Kidney (tissue), 14 donors: ENCODE data around the gene S100A14. TPM values are rescaled to one million over a fixed set of nuclear protein-coding genes. Genes with fewer than 3 reads are reported as not detected.
"Not testable (repeated sequence)": the region's sequence is repeated elsewhere in the genome, so short reads cannot be mapped to it uniquely, and the experiment has no call there.

Source experiments
- DNase-seq, 5 donors: peaks; one replicate each; pipeline ENCODE4 v3.0.0-alpha.2; 2013 to 2020
- FAIRE-seq: peaks from 2 replicates; lab custom pipeline; 2012; peaks lifted over from hg19 to GRCh38; lab: Jason Lieb, UNC
- H3K27ac ChIP-seq, 2 donors: one replicate each; pipeline ENCODE4 v1.7.0; 2013; ENCODE audit warnings: low read depth in 2 of 2, low read length in 2 of 2, inconsistent platforms in 1 of 2
- H3K27me3 ChIP-seq: one replicate; pipeline ENCODE4 v1.7.1; 2013; ENCODE audit warnings: low read length, inconsistent platforms; ENCODE audit not compliant: control insufficient read depth, insufficient read depth
- H3K36me3 ChIP-seq, 3 donors: one replicate each; pipeline versions ENCODE4 v1.7.0 to v1.7.1; 2013; ENCODE audit warnings: low read length in 3 of 3, control low read depth in 1 of 3, inconsistent platforms in 1 of 3; ENCODE audit not compliant: insufficient read depth in 3 of 3, control insufficient read depth in 2 of 3
- H3K4me1 ChIP-seq, 3 donors: one replicate each; pipeline versions ENCODE4 v1.7.0 to v1.7.1; 2013; ENCODE audit warnings: low read length in 3 of 3, inconsistent platforms in 1 of 3, low read depth in 1 of 3; ENCODE audit not compliant: control insufficient read depth in 2 of 3, insufficient read depth in 2 of 3
- H3K4me3 ChIP-seq, 3 donors: one replicate each; pipeline versions ENCODE4 v1.7.0 to v1.8.1; 2013; ENCODE audit warnings: low read length in 3 of 3, control low read depth in 1 of 3, inconsistent platforms in 1 of 3
- H3K9ac ChIP-seq, 3 donors: one replicate each; pipeline versions ENCODE4 v1.7.0 to v1.7.1; 2013; ENCODE audit warnings: low read length in 3 of 3, control low read depth in 1 of 3, inconsistent platforms in 1 of 3
- H3K9me3 ChIP-seq, 3 donors: one replicate each; pipeline versions ENCODE4 v1.7.0 to v1.7.1; 2013; ENCODE audit warnings: low read length in 3 of 3, control low read depth in 1 of 3, inconsistent platforms in 1 of 3; ENCODE audit not compliant: control insufficient read depth in 2 of 3, insufficient read depth in 1 of 3
- intact Hi-C: fragments of 100-400 bp; cut with DNase I; formaldehyde crosslinking; loops from one replicate; pipeline ENCODE4 v1.11.1; 2022
- polyA plus RNA-seq: library from polyadenylated mRNA; stranded (reverse); fragments of 350-450 nt; fragmentation: Illumina TruSeq; extraction: RNeasy Lipid Tissue Mini Kit (QIAGEN cat#74804); gene quantifications from one replicate; pipeline ENCODE4 v1.2.3, GENCODE V29; 2014; ENCODE audit warnings: low read depth, low replicate concordance; ENCODE audit not compliant: insufficient read depth
- total RNA-seq: library from RNA; stranded (reverse); fragmentation: NEBNext Ultra II Directional; extraction: Animal tissue kit (Norgen Biotek cat#: 25700); gene quantifications from one replicate; pipeline ENCODE4 v1.2.1, GENCODE V29; 2021
- TF ChIP-seq, protein P1 (sequence below): IDR thresholded peaks from 3 replicates; pipeline ENCODE4 v1.5.1; 2012; ENCODE audit warnings: mild to moderate bottlenecking, moderate library complexity, borderline replicate concordance; ENCODE audit not compliant: insufficient read depth; ENCODE audit errors: extremely low read depth
- donor health status: control.
- donor health status: control.
- donor health status: control.
- donor health status: control.
- donor health status: control.
- donor health status: DM: yes; HTN: yes; CAD: no.
- donor health status: Normal renal cell carcinoma (clear cell type).

S100A14 gene
- total and polyA plus RNA-seq, 2 donors from 2014 or later: 35.6 to 75.9 TPM

DNA sequence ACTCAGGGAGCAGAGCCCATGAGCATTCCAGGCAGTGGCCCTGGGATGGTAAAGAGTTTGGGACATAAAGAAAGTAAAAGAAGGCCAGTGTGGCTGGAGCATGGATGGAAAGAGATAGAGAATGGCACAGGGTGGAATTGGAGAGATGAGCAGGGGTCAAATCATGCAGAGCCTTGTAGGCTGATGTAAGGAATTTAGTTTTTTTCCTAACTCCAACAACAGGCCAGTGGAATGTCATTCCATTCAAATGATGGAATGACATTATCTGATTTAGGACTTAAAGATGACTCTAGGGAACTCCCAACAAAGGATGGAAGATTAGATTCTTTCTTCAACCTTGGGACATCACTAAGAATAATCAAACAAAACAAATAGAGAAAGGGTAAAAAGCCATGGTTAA, 37.6 kb downstream of the S100A14 start:
- TF ChIP-seq, protein P1, sequence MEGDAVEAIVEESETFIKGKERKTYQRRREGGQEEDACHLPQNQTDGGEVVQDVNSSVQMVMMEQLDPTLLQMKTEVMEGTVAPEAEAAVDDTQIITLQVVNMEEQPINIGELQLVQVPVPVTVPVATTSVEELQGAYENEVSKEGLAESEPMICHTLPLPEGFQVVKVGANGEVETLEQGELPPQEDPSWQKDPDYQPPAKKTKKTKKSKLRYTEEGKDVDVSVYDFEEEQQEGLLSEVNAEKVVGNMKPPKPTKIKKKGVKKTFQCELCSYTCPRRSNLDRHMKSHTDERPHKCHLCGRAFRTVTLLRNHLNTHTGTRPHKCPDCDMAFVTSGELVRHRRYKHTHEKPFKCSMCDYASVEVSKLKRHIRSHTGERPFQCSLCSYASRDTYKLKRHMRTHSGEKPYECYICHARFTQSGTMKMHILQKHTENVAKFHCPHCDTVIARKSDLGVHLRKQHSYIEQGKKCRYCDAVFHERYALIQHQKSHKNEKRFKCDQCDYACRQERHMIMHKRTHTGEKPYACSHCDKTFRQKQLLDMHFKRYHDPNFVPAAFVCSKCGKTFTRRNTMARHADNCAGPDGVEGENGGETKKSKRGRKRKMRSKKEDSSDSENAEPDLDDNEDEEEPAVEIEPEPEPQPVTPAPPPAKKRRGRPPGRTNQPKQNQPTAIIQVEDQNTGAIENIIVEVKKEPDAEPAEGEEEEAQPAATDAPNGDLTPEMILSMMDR: no peak
- no peak for DNase-seq
- intact Hi-C loops: no loop called here
- no peaks in the 10 kb centered on the region for H3K9me3 ChIP-seq
- H3K4me1 ChIP-seq: no peaks in the 10 kb centered on the region
- no peaks in the 10 kb centered on the region for H3K36me3 ChIP-seq
- FAIRE-seq: no peak
- no peaks in the 10 kb centered on the region for H3K27me3 ChIP-seq
- no peak overlapping the region for H3K4me3 ChIP-seq
- no peak overlapping the region for H3K9ac ChIP-seq
- no peak overlapping the region for H3K27ac ChIP-seq

- H3K36me3 ChIP-seq: no peaks in the 10 kb centered on the region
- H3K9me3 ChIP-seq: no peaks in the 10 kb centered on the region
- DNase-seq (peak in 1 of 5 donors; percentile 75), FAIRE-seq (no peak)
- H3K9ac ChIP-seq: no peak overlapping the region
- TF ChIP-seq, protein P1: no peak
- no peaks in the 10 kb centered on the region for H3K4me1 ChIP-seq
- H3K27me3 ChIP-seq: no peaks in the 10 kb centered on the region
- H3K4me3 ChIP-seq: no peak overlapping the region
- intact Hi-C loops: no loop called here
- H3K27ac ChIP-seq: no peak overlapping the region
Observed at GRCh38 chr1:153577624-153578051, 38.5 kb downstream of the S100A14 start.

- no peaks in the 10 kb centered on the region for H3K4me1 ChIP-seq
- H3K36me3 ChIP-seq: no peaks in the 10 kb centered on the region
- H3K4me3 ChIP-seq: no peak overlapping the region
- TF ChIP-seq, protein P1: no peak
- no peak overlapping the region for H3K27ac ChIP-seq
- DNase-seq: peak in 1 of 5 donors; percentile 3
- no peaks in the 10 kb centered on the region for H3K27me3 ChIP-seq
- H3K9me3 ChIP-seq: no peaks in the 10 kb centered on the region
- no peak overlapping the region for H3K9ac ChIP-seq
- intact Hi-C loops: no loop called here
- no peak for FAIRE-seq
Observed at GRCh38 chr1:153577138-153577537, 39.0 kb downstream of the S100A14 start.

DNA sequence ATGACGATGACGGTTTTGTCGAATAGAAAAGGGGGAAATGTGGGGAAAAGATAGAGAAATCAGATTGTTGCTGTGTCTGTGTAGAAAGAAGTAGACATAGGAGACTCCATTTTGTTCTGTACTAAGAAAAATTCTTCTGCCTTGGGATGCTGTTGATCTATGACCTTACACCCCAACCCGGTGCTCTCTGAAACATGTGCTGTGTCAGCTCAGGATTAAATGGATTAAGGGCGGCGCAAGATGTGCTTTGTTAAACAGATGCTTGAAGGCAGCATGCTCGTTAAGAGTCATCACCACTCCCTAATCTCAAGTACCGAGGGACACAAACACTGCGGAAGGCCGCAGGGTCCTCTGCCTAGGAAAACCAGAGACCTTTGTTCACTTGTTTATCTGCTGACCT, 40.6 kb downstream of the S100A14 start:
- H3K4me3 ChIP-seq, H3K27ac ChIP-seq, H3K4me1 ChIP-seq, DNase-seq, H3K9ac ChIP-seq, H3K9me3 ChIP-seq, FAIRE-seq, intact Hi-C loops, H3K27me3 ChIP-seq, H3K36me3 ChIP-seq: not testable (repeated sequence)

- FAIRE-seq, H3K4me3 ChIP-seq, H3K27ac ChIP-seq, H3K9ac ChIP-seq, H3K4me1 ChIP-seq, intact Hi-C loops, H3K27me3 ChIP-seq, H3K36me3 ChIP-seq, H3K9me3 ChIP-seq: not testable (repeated sequence)
- peak in 1 of 5 donors; percentile 60 for DNase-seq
Observed at GRCh38 chr1:153575081-153575491, 41.0 kb downstream of the S100A14 start.
